Left renal pelvis (tissue), 4 donors: ENCODE measurements around the gene BSN. TPM values are rescaled to one million over a fixed set of nuclear protein-coding genes. Genes with fewer than 3 reads are reported as not detected.
A peak's percentile ranks its signal among the peaks of the same experiment; 100 is the strongest.

Experiments used
- DNase-seq, 4 donors: peaks; one replicate each; pipeline ENCODE4 v3.0.0-alpha.2; 2013; ENCODE audit warnings: low read depth in 4 of 4, low spot score in 3 of 4
- polyA plus RNA-seq, 4 donors: library from polyadenylated mRNA; unstranded; fragments of 120-200 nt; gene quantifications; one replicate each; pipeline ENCODE4 v1.2.1, GENCODE V29; 2013; ENCODE audit not compliant: insufficient read length in 4 of 4

Gene BSN
- polyA plus RNA-seq, 4 donors, result 0.82 to 1.6 (median 1.1) TPM

GRCh38 chr3:49591615-49592014 lies 37.3 kb downstream of the BSN start:
- DNase-seq, result no peak

- DNase-seq, result no peak
Observed at GRCh38 chr3:49593041-49593440, 38.8 kb downstream of the BSN start.

GRCh38 chr3:49600781-49601180 lies 46.5 kb downstream of the BSN start:
- no peak for DNase-seq

- no peak for DNase-seq
Observed at GRCh38 chr3:49601358-49602048, 47.2 kb downstream of the BSN start.

DNA sequence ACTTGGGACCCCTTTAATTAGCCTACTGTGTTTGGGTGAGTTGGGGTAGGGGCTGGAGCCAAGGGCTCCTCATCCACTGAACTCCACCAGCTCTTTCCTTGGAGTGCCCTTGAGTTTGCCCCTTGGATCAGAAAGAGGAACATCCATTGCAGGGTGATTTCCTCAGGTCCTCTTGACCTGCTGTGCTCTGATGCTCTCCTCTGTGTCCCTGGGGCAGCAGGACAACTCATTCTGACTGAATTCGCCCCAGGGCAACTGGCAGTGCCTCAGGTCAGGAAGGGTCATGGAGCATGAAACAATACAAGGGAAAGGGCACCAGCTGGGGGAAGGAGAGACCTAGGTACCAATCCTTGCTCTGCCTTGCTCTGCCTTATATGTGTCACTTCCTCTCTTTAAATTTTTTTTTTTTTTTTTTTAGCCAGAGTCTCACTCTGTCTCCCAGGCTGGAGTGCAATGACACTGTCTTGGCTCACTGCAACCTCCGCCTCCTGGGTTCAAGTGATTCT lies 47.8 kb downstream of the BSN start:
- no peak for DNase-seq

DNA sequence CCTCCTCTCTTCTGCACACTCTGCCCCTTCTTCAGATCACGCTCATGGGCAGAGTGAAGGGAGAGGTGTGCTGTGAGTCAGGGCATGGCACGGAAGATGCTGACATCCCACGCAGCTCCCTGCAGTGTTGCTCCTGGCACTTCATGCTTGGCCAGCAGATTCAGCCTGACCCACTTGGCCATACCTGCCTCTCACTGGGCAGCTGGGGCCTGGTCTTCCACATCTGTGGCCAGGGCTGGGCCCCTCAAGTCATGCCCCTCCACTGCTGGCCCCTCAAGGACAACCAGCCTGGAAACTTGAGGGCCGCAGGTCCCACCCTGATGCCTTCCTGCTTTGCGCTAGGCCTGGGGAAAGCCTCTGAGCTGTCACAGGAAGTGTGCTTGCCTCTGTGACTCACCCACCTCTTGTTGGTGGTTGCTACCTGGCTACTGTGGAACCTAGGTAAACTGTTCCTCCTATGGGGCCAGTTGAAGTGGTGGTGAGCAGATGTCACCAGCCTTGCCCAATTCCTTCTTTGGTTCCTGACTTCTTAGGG lies 48.7 kb downstream of the BSN start:
- DNase-seq, result no peak

GRCh38 chr3:49606427-49606826 lies 52.1 kb downstream of the BSN start:
- DNase-seq, result no peak

DNA sequence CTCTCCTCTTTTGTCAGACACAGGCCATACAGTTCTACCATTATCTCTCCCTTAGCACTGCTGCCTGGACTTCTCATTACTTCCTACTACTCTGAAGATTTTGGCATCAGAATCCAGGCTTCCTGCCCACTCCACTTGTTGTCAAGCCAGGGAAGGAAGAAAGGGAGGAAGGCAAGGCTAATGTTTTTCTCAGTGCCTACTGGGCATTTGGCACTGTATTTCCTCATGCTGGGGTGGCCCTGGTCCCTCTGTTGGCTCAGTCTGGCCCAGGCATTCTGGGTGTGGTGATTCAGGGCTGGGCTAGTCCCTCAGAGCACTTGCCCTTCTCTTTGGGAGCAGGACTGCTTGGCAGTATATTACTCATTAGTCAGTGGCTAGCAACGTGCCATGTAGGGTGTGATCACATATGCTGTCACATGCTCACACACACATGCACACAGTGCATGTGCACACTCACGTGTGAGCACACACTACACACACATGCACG lies 52.9 kb downstream of the BSN start:
- DNase-seq, result no peak

DNA sequence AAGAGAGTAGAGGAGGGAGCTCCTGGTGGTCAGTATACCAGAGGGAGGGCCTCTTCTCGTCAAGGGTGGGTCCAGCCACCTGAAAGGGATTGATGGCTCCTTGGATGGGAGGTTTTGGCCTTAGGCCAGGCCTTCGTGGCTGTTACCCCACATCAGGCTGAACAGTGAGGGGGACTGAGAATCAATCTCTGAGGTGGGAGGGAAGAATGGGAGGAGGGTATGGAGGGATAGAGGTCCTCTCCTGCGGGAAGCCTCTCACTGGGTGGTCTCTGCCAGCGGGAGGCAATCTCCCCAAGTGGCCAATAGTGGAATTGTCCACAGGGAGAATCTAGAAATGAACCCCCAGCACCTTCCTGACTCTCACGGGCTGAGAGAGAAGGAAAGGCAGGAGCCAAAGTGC lies 53.5 kb downstream of the BSN start:
- DNase-seq, result no peak

DNA sequence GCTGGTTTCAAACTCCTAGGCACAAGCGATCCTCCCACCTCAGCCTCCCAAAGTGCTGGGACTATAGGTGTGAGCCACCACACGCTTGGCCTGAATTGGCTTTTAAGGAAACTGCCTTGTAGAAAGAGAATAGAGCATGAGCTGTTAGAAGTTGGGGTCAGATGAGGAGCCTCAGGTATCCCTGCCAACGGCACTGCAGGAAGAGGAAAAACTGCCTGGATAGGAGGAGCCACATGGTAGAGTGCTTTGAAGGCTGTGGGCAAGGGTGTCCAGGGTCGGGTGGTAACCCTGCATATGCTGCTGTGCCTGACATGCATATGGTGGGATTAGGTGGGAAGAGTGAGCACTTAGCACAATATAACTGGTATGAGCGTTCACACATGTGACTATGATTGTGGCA lies 55.0 kb downstream of the BSN start:
- DNase-seq, result no peak

- no peak for DNase-seq
Observed at GRCh38 chr3:49609815-49610214, 55.5 kb downstream of the BSN start.

DNA sequence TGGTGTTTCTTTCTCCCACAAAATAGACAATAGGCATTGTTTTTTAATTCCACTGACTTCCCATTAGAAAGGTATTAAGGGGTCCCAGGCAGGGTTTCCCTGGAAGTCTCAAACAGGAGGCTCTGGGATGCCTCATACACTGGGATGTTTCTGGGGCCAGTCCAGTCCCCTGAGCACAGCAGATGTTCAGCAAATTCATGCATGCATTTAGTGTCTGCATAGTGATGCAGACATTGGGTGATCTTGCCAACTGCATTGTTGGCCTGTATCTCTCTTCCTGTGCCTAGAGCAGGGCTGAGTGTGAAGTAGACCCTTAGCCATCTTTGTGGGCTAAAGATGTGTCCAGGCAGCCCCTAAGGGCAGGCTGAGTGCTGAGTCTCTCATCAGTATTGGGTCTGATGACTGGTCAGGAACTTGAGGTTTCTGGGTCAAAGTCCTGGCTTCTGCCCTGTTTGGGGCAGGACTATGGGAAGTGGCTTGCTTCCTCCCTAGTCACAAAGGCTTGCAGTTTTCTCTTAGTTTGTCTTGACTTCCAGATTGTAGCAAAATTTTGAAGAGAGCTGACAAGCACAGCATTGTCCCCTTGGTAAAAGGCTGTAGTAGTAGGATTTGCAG lies 56.5 kb downstream of the BSN start:
- DNase-seq, result no peak

DNA sequence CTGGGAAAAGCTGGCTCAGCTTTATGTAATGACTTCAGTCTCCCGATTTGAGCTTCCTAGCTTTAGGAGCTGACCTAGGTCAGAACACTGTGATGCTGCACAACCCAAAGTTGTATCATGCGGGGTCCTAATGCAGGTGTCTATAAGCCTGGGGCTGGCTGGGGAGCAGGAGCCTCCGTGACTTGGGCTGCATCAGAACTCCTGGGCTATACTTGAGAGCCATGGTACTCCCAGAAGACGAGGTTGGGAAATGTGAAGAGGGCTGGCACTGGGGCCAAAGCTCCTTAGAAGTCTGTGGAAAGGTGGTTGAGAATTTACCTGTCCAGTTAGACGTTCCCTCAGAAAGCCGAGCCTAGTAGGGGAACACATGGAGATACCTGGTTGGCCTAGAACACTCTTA lies 57.0 kb downstream of the BSN start:
- no peak for DNase-seq

GRCh38 chr3:49611719-49612118 lies 57.4 kb downstream of the BSN start:
- no peak for DNase-seq

- no peak for DNase-seq
Observed at GRCh38 chr3:49614936-49615335, 60.7 kb downstream of the BSN start.

GRCh38 chr3:49616061-49616460 lies 61.8 kb downstream of the BSN start:
- DNase-seq, result no peak

- peak; percentile 35 to 51 (median 36) for DNase-seq
Observed at GRCh38 chr3:49616491-49616941, 62.2 kb downstream of the BSN start.

DNA sequence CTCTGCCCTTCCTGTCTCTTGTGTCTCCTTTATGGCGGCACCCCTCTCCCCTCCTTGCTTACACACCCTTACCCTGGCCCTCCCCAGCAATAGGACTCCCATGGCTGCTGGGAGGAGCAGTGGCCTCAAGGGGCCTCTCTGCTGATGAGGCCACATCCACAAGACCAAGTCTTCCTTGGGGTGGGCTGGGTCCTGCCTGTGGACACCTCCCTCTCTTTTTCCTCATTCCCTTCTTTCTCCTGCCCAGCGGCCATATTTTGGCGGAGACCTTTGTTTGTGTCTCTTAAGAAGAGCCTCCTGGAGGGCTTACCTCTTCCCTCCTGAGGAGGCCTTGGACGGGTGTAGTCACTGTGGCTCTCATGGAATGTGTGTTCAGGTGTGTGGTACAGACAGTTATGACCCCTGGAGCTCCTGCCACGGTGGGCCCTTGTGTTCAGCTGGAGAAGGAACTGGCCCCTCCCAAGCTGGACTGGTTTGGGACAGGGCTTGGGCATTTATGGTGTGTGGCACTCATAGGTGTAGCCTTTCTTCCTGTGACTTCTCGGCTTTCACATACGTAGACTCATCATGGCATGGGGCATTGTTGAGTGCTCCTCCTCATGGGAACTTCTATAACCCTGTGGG lies 63.2 kb downstream of the BSN start:
- no peak for DNase-seq

DNA sequence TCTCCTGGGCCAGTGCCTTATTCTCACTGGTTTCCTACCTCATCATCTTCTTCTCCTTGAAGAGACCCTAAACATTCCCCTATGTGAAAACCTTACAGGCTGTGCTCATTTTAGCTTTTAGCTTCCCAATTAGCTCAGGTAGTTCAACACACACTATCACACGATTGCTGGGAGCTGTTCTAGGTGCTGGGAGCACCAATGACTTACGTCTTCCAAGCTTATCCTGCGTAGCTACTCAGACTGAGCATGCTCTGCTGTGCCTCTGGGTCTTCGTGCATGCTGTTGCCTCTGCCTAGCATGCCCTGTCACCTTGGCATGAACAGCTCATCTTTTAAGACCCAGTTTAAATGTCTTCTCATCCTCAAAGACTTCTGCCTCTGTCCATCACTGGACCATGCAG lies 64.1 kb downstream of the BSN start:
- DNase-seq, result no peak

- no peak for DNase-seq
Observed at GRCh38 chr3:49619649-49620048, 65.4 kb downstream of the BSN start.

GRCh38 chr3:49620728-49621127 lies 66.5 kb downstream of the BSN start:
- no peak for DNase-seq
